ENCODE results near the gene SMCO4.
"Not testable (repeated sequence)": the region's sequence is repeated elsewhere in the genome, so short reads cannot be mapped to it uniquely, and the experiment has no call there.

The SMCO4 gene

DNA sequence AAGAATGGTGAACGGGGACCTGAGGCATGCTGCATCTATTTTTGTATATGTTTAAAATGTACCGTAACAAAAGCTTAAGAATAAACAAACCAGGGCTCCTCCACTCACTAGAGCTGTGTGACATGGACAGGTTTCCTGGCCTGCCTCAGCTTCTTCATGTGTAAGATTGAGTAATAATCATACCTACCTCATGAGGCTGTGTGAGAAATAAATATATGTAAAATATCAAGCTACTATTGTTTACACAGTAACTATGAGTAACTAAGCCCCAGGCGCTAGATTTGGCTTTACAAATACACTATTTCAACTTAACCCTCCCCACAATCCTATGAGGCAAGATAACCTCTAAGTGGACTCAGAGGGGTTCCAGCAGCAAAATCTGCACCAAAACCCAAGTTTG lies 66.4 kb downstream of the SMCO4 start:
- no peak for DNase-seq (ENCODE audit: low spot score)

DNA sequence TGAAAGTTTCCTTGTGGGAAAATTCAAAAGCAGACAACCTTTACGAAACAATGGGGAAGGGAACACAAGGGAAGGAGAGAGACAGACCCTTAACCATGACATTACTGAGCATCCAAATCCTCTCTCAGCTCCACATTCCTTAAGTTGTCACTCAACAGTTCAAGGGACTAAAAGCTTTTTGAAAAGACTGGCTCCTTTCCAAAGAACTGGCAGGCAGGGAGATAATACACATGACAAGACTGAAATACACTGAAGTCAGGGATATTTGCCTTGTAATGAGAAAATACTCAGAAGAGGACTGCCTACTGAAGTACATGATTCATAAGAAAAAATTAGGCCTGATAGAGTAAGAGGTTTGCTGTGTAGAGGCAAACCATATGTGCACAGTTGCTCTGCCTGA lies 69.1 kb downstream of the SMCO4 start:
- DNase-seq (ENCODE audit: low spot score) = no peak

GRCh38 chr11:93468290-93468689 lies 74.9 kb downstream of the SMCO4 start:
- DNase-seq (ENCODE audit: low spot score) = no peak

- DNase-seq (ENCODE audit: low spot score) = no peak
Measured at GRCh38 chr11:93467054-93467453, 76.1 kb downstream of the SMCO4 start.

- no peak for DNase-seq (ENCODE audit: low spot score)
Measured at GRCh38 chr11:93464927-93465540, 78.2 kb downstream of the SMCO4 start.

DNA sequence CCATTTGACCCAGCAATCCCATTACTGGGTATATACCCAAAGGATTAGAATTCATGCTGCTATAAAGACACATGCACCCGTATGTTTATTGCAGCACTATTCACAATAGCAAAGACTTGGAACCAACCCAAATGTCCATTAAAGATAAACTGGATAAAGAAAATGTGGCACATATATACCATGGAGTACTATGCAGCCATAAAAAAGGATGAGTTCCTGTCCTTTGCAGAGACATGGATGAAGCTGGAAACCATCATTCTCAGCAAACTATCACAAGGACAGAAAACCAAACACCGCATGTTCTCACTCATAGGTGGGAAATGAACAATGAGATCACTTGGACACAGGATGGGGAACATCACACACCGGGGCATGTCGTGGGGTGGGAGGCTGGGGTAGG lies 79.5 kb downstream of the SMCO4 start:
- DNase-seq (ENCODE audit: low spot score) = not testable (repeated sequence)

GRCh38 chr11:93458286-93458685 lies 84.9 kb downstream of the SMCO4 start:
- no peak for DNase-seq (ENCODE audit: low spot score)

GRCh38 chr11:93444617-93445073 lies 98.5 kb downstream of the SMCO4 start:
- DNase-seq (ENCODE audit: low spot score) = no peak

GRCh38 chr11:93443232-93443631 lies 100.0 kb downstream of the SMCO4 start:
- not testable (repeated sequence) for DNase-seq (ENCODE audit: low spot score)

- DNase-seq (ENCODE audit: low spot score) = no peak
Measured at GRCh38 chr11:93432247-93432646, 110.9 kb downstream of the SMCO4 start.

Measured in CD4-positive, alpha-beta T cell treated with Interleukin-6 at 100 ng/mL for 8 hours (primary cell).